ENCODE data around the gene UGT2B15.
"Not testable (repeated sequence)": the region's sequence is repeated elsewhere in the genome, so short reads cannot be mapped to it uniquely, and the experiment has no call there.

Gene UGT2B15

DNA sequence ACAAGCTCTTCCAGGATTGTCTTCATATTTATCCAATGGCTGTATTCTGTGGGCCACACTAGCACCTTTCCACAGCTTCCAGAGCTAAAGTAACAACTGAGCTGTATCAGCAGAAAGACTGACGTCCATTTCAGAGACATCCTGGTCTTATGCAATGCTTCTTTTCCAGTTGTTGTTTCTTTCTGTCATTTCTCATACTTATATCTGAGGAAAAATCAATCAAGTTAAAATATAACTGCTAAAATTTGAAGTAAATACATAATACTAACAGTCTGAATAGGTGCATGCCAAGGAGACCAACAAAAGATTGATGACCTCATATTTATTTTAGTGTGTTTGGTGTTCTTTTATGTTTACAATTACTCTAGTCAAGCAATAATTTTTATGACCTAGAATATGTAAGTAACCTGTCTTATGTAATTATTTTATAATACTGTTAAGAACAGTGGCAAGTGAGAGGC lies at the start of gene UGT2B15:
Gene UGT2B15, minus strand, starts transcription at position 174 of the 461 bp plus-strand sequence. Its CDS starts 34 bp downstream, at position 140.
- H3K4me1 ChIP-seq (ENCODE audit: insufficient read depth, poor library complexity, severe bottlenecking) = peaks cover 17% of the 10 kb centered on the region
- not testable (repeated sequence) for H3K4me3 ChIP-seq (ENCODE audit: severe bottlenecking); H3K27me3 ChIP-seq (ENCODE audit: insufficient read depth, poor library complexity, severe bottlenecking); H3K9me3 ChIP-seq (ENCODE audit: severe bottlenecking); H3K36me3 ChIP-seq (ENCODE audit: low read depth); H3K27ac ChIP-seq (ENCODE audit: poor library complexity, severe bottlenecking); DNase-seq (ENCODE audit: low spot score); ATAC-seq (ENCODE audit: low read depth)

- no peak for ATAC-seq (ENCODE audit: low read depth)
- TF ChIP-seq, protein P1, sequence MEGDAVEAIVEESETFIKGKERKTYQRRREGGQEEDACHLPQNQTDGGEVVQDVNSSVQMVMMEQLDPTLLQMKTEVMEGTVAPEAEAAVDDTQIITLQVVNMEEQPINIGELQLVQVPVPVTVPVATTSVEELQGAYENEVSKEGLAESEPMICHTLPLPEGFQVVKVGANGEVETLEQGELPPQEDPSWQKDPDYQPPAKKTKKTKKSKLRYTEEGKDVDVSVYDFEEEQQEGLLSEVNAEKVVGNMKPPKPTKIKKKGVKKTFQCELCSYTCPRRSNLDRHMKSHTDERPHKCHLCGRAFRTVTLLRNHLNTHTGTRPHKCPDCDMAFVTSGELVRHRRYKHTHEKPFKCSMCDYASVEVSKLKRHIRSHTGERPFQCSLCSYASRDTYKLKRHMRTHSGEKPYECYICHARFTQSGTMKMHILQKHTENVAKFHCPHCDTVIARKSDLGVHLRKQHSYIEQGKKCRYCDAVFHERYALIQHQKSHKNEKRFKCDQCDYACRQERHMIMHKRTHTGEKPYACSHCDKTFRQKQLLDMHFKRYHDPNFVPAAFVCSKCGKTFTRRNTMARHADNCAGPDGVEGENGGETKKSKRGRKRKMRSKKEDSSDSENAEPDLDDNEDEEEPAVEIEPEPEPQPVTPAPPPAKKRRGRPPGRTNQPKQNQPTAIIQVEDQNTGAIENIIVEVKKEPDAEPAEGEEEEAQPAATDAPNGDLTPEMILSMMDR (IDR thresholded peaks at IDR 0.05; ENCODE audit: poor library complexity, severe bottlenecking) = no peak
Measured at GRCh38 chr4:68719075-68719473, 48.6 kb upstream of the UGT2B15 start.

DNA sequence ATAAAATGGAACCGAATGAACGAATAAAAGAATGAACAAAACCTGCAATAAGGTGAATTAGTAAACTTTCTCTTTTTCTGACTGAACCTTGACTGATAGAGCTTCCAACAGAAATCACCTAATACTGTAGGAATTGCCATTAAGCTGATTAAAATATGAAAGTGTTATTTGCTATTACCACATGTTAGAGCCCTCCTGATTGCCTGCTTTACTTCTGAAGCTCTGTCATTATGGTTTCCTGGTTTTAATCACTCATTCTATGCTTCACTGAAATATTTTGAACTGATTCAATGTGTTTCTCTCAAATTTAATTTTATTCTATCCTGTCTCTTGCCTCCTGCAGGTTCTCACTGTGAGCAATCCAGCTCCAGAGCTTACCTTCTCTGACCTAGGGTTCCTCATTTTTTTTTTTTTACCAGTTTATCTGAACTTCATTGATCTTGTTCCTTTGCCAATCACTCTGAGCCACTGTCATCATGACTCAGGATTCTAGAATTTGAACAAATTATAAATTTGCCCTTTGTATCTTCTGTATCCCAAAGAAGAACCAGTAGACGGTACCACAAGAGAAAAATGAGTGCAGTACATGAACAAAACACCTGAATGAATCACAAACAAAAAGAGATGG lies 48.1 kb upstream of the UGT2B15 start:
- ATAC-seq (ENCODE audit: low read depth) (no peak), DNase-seq (ENCODE audit: low spot score) (no peak)
- H3K27me3 ChIP-seq (ENCODE audit: insufficient read depth, poor library complexity, severe bottlenecking) = no peaks in the 10 kb centered on the region
- no peaks in the 10 kb centered on the region for H3K4me1 ChIP-seq (ENCODE audit: insufficient read depth, poor library complexity, severe bottlenecking)
- TF ChIP-seq, protein P1 (IDR thresholded peaks at IDR 0.05; ENCODE audit: poor library complexity, severe bottlenecking) = no peak
- H3K36me3 ChIP-seq (ENCODE audit: low read depth) = no peaks in the 10 kb centered on the region
- no peaks in the 10 kb centered on the region for H3K9me3 ChIP-seq (ENCODE audit: severe bottlenecking)
- H3K27ac ChIP-seq (ENCODE audit: poor library complexity, severe bottlenecking) = no peak overlapping the region
- H3K4me3 ChIP-seq (ENCODE audit: severe bottlenecking) = no peak overlapping the region

More at GRCh38 chr4:68719075-68719473, 48.6 kb upstream of the UGT2B15 start:
- Histone ChIP-seq H3K4me1 (ENCODE audit: insufficient read depth, poor library complexity, severe bottlenecking) (no peaks in the 10 kb centered on the region), H3K9me3 (ENCODE audit: severe bottlenecking) (no peaks in the 10 kb centered on the region), H3K27ac (ENCODE audit: poor library complexity, severe bottlenecking) (no peak overlapping the region), H3K4me3 (ENCODE audit: severe bottlenecking) (no peak overlapping the region), H3K27me3 (ENCODE audit: insufficient read depth, poor library complexity, severe bottlenecking) (no peaks in the 10 kb centered on the region), H3K36me3 (ENCODE audit: low read depth) (no peaks in the 10 kb centered on the region)
- DNase-seq (ENCODE audit: low spot score) = no peak

DNA sequence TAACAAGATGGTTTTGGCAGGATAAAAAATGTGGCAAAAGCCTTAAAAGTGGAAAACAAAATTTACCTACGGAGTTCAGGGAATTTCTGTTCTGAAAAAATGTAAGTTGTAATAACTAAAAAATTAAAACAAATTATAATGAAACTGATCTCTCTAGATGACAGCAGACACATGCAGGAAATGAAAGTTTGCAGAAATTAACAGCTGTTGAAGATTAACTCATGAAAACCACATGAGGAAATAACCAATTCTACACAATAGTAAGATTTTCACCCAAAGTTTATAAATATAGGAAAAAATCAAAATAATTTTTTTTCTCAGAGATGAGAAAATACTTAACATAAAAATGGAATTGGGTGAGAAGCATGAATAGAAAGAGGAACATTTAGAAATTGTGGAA lies 47.5 kb upstream of the UGT2B15 start:
- Histone ChIP-seq H3K4me3 (ENCODE audit: severe bottlenecking) (no peak overlapping the region), H3K9me3 (ENCODE audit: severe bottlenecking) (no peaks in the 10 kb centered on the region), H3K27ac (ENCODE audit: poor library complexity, severe bottlenecking) (no peak overlapping the region), H3K36me3 (ENCODE audit: low read depth) (no peaks in the 10 kb centered on the region), H3K4me1 (ENCODE audit: insufficient read depth, poor library complexity, severe bottlenecking) (no peaks in the 10 kb centered on the region), H3K27me3 (ENCODE audit: insufficient read depth, poor library complexity, severe bottlenecking) (no peaks in the 10 kb centered on the region)
- no peak for DNase-seq (ENCODE audit: low spot score)
- no peak for ATAC-seq (ENCODE audit: low read depth)
- TF ChIP-seq, protein P1 (IDR thresholded peaks at IDR 0.05; ENCODE audit: poor library complexity, severe bottlenecking) = no peak

DNA sequence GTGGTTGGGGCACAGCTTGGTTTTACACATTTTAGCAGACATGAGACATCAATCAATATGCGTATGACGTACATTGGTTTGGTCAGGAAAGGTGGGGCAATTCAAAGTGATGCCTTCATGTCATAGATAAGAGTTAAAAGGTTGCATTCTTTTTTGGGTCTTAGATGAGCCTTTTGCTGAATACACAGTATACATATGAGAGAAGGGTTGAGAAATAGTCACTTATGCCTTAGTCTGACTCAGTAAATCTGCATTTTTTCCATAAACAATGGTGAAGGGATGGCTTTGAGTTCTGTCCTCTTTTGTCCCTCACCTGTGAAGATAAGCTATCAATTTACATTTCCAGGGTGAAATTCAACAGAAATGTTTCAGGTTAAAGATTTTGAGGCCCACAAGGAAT lies 43.9 kb upstream of the UGT2B15 start:
- Histone ChIP-seq H3K9me3 (ENCODE audit: severe bottlenecking) (no peaks in the 10 kb centered on the region), H3K27ac (ENCODE audit: poor library complexity, severe bottlenecking) (no peak overlapping the region), H3K27me3 (ENCODE audit: insufficient read depth, poor library complexity, severe bottlenecking) (no peaks in the 10 kb centered on the region), H3K36me3 (ENCODE audit: low read depth) (no peaks in the 10 kb centered on the region), H3K4me3 (ENCODE audit: severe bottlenecking) (no peak overlapping the region), H3K4me1 (ENCODE audit: insufficient read depth, poor library complexity, severe bottlenecking) (no peaks in the 10 kb centered on the region)
- TF ChIP-seq, protein P1 (IDR thresholded peaks at IDR 0.05; ENCODE audit: poor library complexity, severe bottlenecking) = no peak
- ATAC-seq (ENCODE audit: low read depth) = no peak
- DNase-seq (ENCODE audit: low spot score) = no peak
